Right cardiac atrium (tissue), 5 donors: ENCODE results near the gene DGCR2. TPM values are rescaled to one million over a fixed set of nuclear protein-coding genes. Genes with fewer than 3 reads are reported as not detected.
"Not testable (repeated sequence)": the region's sequence is repeated elsewhere in the genome, so short reads cannot be mapped to it uniquely, and the experiment has no call there.

ENCODE experiments used
- ATAC-seq, 2 donors: fragments of 200-7000 bp; cut with Tn5 transposase; one replicate each; pipeline versions ENCODE4 v1.8.0 to v1.9.1; 2020; ENCODE audit warnings: moderate library complexity in 2 of 2, mild to moderate bottlenecking in 1 of 2
- DNase-seq, 3 donors: peaks; one replicate each; pipeline ENCODE4 v3.0.0-alpha.2; 2020
- H3K27ac ChIP-seq: one replicate; pipeline ENCODE4 v1.5.1; 2013; ENCODE audit warnings: mild to moderate bottlenecking, low read length, control low read depth, moderate library complexity
- H3K27me3 ChIP-seq: one replicate; pipeline ENCODE4 v1.6.1; 2013; ENCODE audit not compliant: control insufficient read depth, insufficient read depth
- H3K4me1 ChIP-seq: one replicate; pipeline ENCODE4 v1.6.1; 2013; ENCODE audit warnings: low read length; ENCODE audit not compliant: control insufficient read depth, insufficient read depth
- H3K4me3 ChIP-seq: one replicate; pipeline ENCODE4 v1.5.1; 2013; ENCODE audit warnings: low read length, control low read depth
- H3K9me3 ChIP-seq: one replicate; pipeline ENCODE4 v1.6.1; 2013; ENCODE audit warnings: low read length; ENCODE audit not compliant: control insufficient read depth
- WGBS: extraction: QIAGEN DNeasy Blood & Tissue Kit; methylation state at CpG from one replicate; pipeline ENCODE4 v1.1.7; 2013; 5-methylcytosine and 5-hydroxymethylcytosine counted together
- intact Hi-C, 4 donors: fragments of 100-400 bp; cut with DNase I; formaldehyde crosslinking; loops; one replicate each; pipeline versions ENCODE4 v1.11.0 to v1.14.0; 2022 to 2023
- polyA plus RNA-seq: library from polyadenylated mRNA; stranded (reverse); fragments of 200-250 nt; gene quantifications from one replicate; pipeline ENCODE4 v1.2.3, GENCODE V29; 2013
- total RNA-seq, 4 donors: library from RNA; stranded (reverse); fragmentation: NEBNext Ultra II Directional; extraction: Animal tissue kit (Norgen Biotek cat#: 25700); gene quantifications; one replicate each; pipeline ENCODE4 v1.2.1, GENCODE V29; 2021
- donor health status: healthy with polysubstance abuse.
- donor health status: DM: no; HTN: yes; CAD: no.
- donor health status: DM: no; HTN: no; CAD: no.
- donor health status: DM: no; HTN: yes; CAD: no; lungs with severe emphysema.
- donor health status: DM: yes; HTN: yes; CAD: no.

DGCR2 gene
- total and polyA plus RNA-seq, 5 donors: 28.9 to 38.8 (median 34.9) TPM

- DNase-seq: no peak
- no peak overlapping the region for H3K27ac ChIP-seq
- peak in 1 of 2 donors; percentile 17 for ATAC-seq
- no peaks in the 10 kb centered on the region for H3K9me3 ChIP-seq
- H3K4me3 ChIP-seq: no peak overlapping the region
- 82% methylated on average over 10 of the region's 10 CpGs for WGBS
- H3K4me1 ChIP-seq: no peaks in the 10 kb centered on the region
- intact Hi-C loops: no loop called here
- no peaks in the 10 kb centered on the region for H3K27me3 ChIP-seq
These were observed 129.5 kb downstream of the DGCR2 start for GRCh38 chr22:18992543-18993198.

GRCh38 chr22:18991821-18992442 is 130.3 kb downstream of the DGCR2 start:
- Histone ChIP-seq H3K9me3 (no peaks in the 10 kb centered on the region), H3K4me1 (no peaks in the 10 kb centered on the region), H3K4me3 (no peak overlapping the region), H3K27me3 (no peaks in the 10 kb centered on the region), H3K27ac (no peak overlapping the region)
- WGBS: 91% methylated on average over 33 of the region's 33 CpGs
- intact Hi-C loops: no loop called here
- ATAC-seq (peak in 1 of 2 donors; percentile 14), DNase-seq (no peak)

GRCh38 chr22:18991138-18991432 is 131.1 kb downstream of the DGCR2 start:
- intact Hi-C loops: no loop called here
- H3K9me3 ChIP-seq: no peaks in the 10 kb centered on the region
- ATAC-seq: no peak
- no peaks in the 10 kb centered on the region for H3K27me3 ChIP-seq
- DNase-seq: no peak
- H3K27ac ChIP-seq: no peak overlapping the region
- H3K4me1 ChIP-seq: no peaks in the 10 kb centered on the region
- WGBS: 83% methylated on average over 7 of the region's 7 CpGs
- H3K4me3 ChIP-seq: no peak overlapping the region

GRCh38 chr22:18990355-18991137 is 131.7 kb downstream of the DGCR2 start:
- Histone ChIP-seq H3K27ac (no peak overlapping the region), H3K4me3 (no peak overlapping the region), H3K9me3 (no peaks in the 10 kb centered on the region), H3K27me3 (no peaks in the 10 kb centered on the region), H3K4me1 (no peaks in the 10 kb centered on the region)
- intact Hi-C loops: no loop called here
- WGBS: 91% methylated on average over 23 of the region's 23 CpGs
- no peak for ATAC-seq
- DNase-seq: no peak

GRCh38 chr22:18988958-18989357 is 133.3 kb downstream of the DGCR2 start:
- 89% methylated on average over 4 of the region's 4 CpGs for WGBS
- intact Hi-C loops: no loop called here
- H3K9me3 ChIP-seq: no peaks in the 10 kb centered on the region
- no peak overlapping the region for H3K27ac ChIP-seq
- H3K27me3 ChIP-seq: no peaks in the 10 kb centered on the region
- H3K4me3 ChIP-seq: no peak overlapping the region
- H3K4me1 ChIP-seq: no peaks in the 10 kb centered on the region
- ATAC-seq: no peak
- no peak for DNase-seq

GRCh38 chr22:18987765-18988164 is 134.4 kb downstream of the DGCR2 start:
- Histone ChIP-seq H3K4me3 (no peak overlapping the region), H3K9me3 (no peaks in the 10 kb centered on the region), H3K27me3 (no peaks in the 10 kb centered on the region), H3K4me1 (no peaks in the 10 kb centered on the region), H3K27ac (no peak overlapping the region)
- DNase-seq (no peak), ATAC-seq (no peak)
- WGBS: 30% methylated on average over 13 of the region's 13 CpGs
- intact Hi-C loops: no loop called here

GRCh38 chr22:18987114-18987513 is 135.1 kb downstream of the DGCR2 start:
- intact Hi-C loops, H3K4me1 ChIP-seq, H3K9me3 ChIP-seq, H3K27ac ChIP-seq, ATAC-seq, DNase-seq, H3K27me3 ChIP-seq, H3K4me3 ChIP-seq: not testable (repeated sequence)
- WGBS: 82% methylated on average over 5 of the region's 5 CpGs

Other genes with a start within 250 kb of the DGCR2 start
- 10 to 100 TPM in 1 of 4 donors, 1 to 10 TPM in 3; 2.8 to 11.2 (median 6.2) TPM for gene DGCR6, start 216.1 kb downstream of the DGCR2 start, total RNA-seq
- 3.6 TPM for gene DGCR6, start 216.1 kb downstream of the DGCR2 start, polyA plus RNA-seq
- gene PRODH, start 186.1 kb downstream of the DGCR2 start, total RNA-seq: 1 to 10 TPM in 3 of 4 donors, under 1 TPM in 1; 0.75 to 9.7 (median 3.7) TPM
- 2.8 TPM for gene PRODH, start 186.1 kb downstream of the DGCR2 start, polyA plus RNA-seq
- not detected for gene TSSK2, start 8.9 kb upstream of the DGCR2 start, total RNA-seq
- gene TSSK2, start 8.9 kb upstream of the DGCR2 start, polyA plus RNA-seq: 0.09 TPM
- gene ESS2, start 22.2 kb upstream of the DGCR2 start, total RNA-seq: 10 to 100 TPM in 3 of 4 donors, 1 to 10 TPM in 1; 9.3 to 11.1 (median 10.4) TPM
- gene ESS2, start 22.2 kb upstream of the DGCR2 start, polyA plus RNA-seq: 11.2 TPM
- not detected for gene GSC2, start 27.9 kb upstream of the DGCR2 start, total RNA-seq
- gene GSC2, start 27.9 kb upstream of the DGCR2 start, polyA plus RNA-seq: not detected
- gene SLC25A1, start 56.3 kb upstream of the DGCR2 start, total RNA-seq: 10 to 100 TPM; 11.2 to 25.2 (median 18.6) TPM
- gene SLC25A1, start 56.3 kb upstream of the DGCR2 start, polyA plus RNA-seq: 26.5 TPM
- gene CLTCL1, start 169.3 kb upstream of the DGCR2 start, total RNA-seq: 10 to 100 TPM; 16.6 to 26.7 (median 21.7) TPM
- 19.7 TPM for gene CLTCL1, start 169.3 kb upstream of the DGCR2 start, polyA plus RNA-seq